ENCODE data around the gene SLC6A9.

The SLC6A9 gene

GRCh38 chr1:44019466-44019948 lies 11.8 kb downstream of the SLC6A9 start:
- no peak for TF ChIP-seq ARNT (IDR thresholded peaks at IDR 0.05)
- no peak for TF ChIP-seq FOXK2 (IDR thresholded peaks at IDR 0.05)
- no peak for TF ChIP-seq CTBP1 (IDR thresholded peaks at IDR 0.05; ENCODE audit: borderline replicate concordance)
- TF ChIP-seq ZNF384 (IDR thresholded peaks at IDR 0.05) = no peak
- TF ChIP-seq HDGF (IDR thresholded peaks at IDR 0.05; ENCODE audit: borderline replicate concordance) = no peak
- no peak for TF ChIP-seq LEF1 (IDR thresholded peaks at IDR 0.05; ENCODE audit: borderline replicate concordance)
- TF ChIP-seq SUZ12 (IDR thresholded peaks at IDR 0.05) = no peak
- no peak for TF ChIP-seq NFRKB (IDR thresholded peaks at IDR 0.05)
- TF ChIP-seq TARDBP (IDR thresholded peaks at IDR 0.05) = no peak
- no peak for TF ChIP-seq BHLHE40 (IDR thresholded peaks at IDR 0.05; ENCODE audit: borderline replicate concordance)
- no peak for TF ChIP-seq PKNOX1 (IDR thresholded peaks at IDR 0.05)
- TF ChIP-seq SP1 (IDR thresholded peaks at IDR 0.05) = no peak
- no peak for TF ChIP-seq FOXA1 (IDR thresholded peaks at IDR 0.05)
- no peak for TF ChIP-seq ELF4 (IDR thresholded peaks at IDR 0.05)
- DNase-seq (ENCODE audit: extremely low spot score) = no peak
- CTCF ChIA-PET = interaction anchor here (0.8 kb wide), 1 partner anchor 17 kb away, joined by 5 read pairs; no protein-coding TSS in a partner anchor
- POLR2A ChIA-PET = interaction anchor here (2.4 kb wide), 1 partner anchor 11 kb away, joined by 11 read pairs; the partner anchor contains the start of gene SLC6A9

- no peak for TF ChIP-seq FOXA1 (IDR thresholded peaks at IDR 0.05)
- TF ChIP-seq ARNT (IDR thresholded peaks at IDR 0.05) = no peak
- POLR2A ChIA-PET = interaction anchor here (0.7 to 0.9 kb wide), 2 partner anchors 13 to 44 kb away, joined by 3 read pairs; no protein-coding TSS in a partner anchor
- CTCF ChIA-PET = interaction anchor here (0.6 to 2.8 kb wide), 2 partner anchors 11 to 28 kb away, joined by 3 to 7 read pairs; no protein-coding TSS in a partner anchor
- DNase-seq (ENCODE audit: extremely low spot score) = no peak
Observed at GRCh38 chr1:44016890-44017400, 14.3 kb downstream of the SLC6A9 start.

DNA sequence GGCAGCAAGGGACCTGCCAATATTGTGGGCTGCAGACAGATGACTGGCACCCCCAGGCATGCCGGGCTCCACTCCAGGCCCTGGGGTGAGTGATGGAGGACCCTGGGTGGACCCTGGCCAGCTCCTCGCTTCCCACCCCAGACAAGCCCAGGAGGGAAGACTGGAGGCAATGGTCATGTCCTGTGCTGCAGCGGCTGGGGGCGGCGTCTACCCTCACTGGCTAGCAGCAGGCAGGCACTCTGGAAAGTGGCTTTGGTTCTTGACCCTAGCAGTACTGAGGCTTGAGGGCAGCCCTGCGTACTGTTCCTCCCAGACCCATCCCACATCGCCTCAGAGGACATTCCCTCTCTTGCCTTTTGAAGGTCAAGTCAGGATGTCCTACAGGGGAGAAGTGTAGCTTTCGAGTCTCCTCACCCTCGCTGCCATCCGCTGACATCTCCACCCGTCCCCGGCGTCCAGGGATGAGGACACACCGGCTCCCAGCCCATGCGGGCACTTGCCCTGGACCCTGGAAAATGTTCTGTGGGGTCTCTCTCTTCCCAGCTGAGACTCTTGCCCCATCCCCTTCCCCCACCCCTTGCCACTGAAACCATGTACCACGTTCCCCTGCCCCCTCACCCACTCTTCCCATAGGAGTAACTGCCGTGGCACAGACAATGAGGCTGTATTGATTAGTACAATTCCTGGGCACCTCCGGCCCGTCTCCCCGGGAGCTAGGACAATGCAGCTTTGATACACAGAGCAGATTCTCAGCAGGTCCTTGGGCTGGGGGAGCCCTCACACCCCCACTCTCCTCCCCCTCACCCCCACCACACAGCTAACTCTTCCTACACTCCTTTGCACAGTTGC lies 15.0 kb downstream of the SLC6A9 start:
- ChIA-PET CTCF (interaction anchor here (0.6 to 2.8 kb wide), 3 partner anchors 10 to 27 kb away, joined by 3 to 8 read pairs (median 7); no protein-coding TSS in a partner anchor), POLR2A (interaction anchor here (0.7 to 0.9 kb wide), 2 partner anchors 14 to 43 kb away, joined by 3 read pairs; no protein-coding TSS in a partner anchor)
- TF ChIP-seq CTBP1 (IDR thresholded peaks at IDR 0.05; ENCODE audit: borderline replicate concordance) = no peak
- no peak for TF ChIP-seq FOXA1 (IDR thresholded peaks at IDR 0.05)
- no peak for TF ChIP-seq SUZ12 (IDR thresholded peaks at IDR 0.05)
- TF ChIP-seq TARDBP (IDR thresholded peaks at IDR 0.05) = no peak
- TF ChIP-seq ZNF384 (IDR thresholded peaks at IDR 0.05) = no peak
- no peak for TF ChIP-seq NFRKB (IDR thresholded peaks at IDR 0.05)
- no peak for TF ChIP-seq LEF1 (IDR thresholded peaks at IDR 0.05; ENCODE audit: borderline replicate concordance)
- TF ChIP-seq BHLHE40 (IDR thresholded peaks at IDR 0.05; ENCODE audit: borderline replicate concordance) = no peak
- no peak for TF ChIP-seq FOXM1 (IDR thresholded peaks at IDR 0.05; ENCODE audit: borderline replicate concordance)
- no peak for TF ChIP-seq HDGF (IDR thresholded peaks at IDR 0.05; ENCODE audit: borderline replicate concordance)
- TF ChIP-seq SP1 (IDR thresholded peaks at IDR 0.05) = no peak
- TF ChIP-seq ARNT (IDR thresholded peaks at IDR 0.05) = no peak
- TF ChIP-seq FOXK2 (IDR thresholded peaks at IDR 0.05) = no peak
- no peak for TF ChIP-seq PKNOX1 (IDR thresholded peaks at IDR 0.05)
- no peak for TF ChIP-seq ELF4 (IDR thresholded peaks at IDR 0.05)
- TF ChIP-seq L3MBTL2 (conservative IDR thresholded peaks at IDR 0.05) = no peak
- DNase-seq (ENCODE audit: extremely low spot score) = no peak

DNA sequence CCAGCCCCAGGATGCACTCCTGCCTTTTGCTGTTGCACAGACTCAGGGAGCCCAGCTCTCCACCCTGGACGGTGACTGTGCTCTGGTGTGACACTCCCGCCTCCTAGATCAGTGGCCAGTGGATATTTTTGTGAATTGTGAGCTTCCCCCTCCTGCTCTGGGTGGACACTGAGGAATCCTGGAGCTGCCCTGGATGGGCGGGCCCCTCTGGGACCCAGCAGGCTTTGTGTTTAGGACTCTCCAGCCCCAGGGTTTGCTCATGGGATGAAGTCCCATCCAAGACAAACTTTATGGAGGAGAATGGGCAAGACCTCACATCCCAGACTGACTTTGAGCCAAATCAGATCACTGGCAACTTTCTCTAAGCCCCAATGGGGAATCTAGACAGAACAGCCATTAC lies 16.1 kb downstream of the SLC6A9 start:
- ChIA-PET POLR2A (interaction anchor here (0.7 to 1.3 kb wide), 2 partner anchors 9 to 21 kb away, joined by 3 read pairs; no protein-coding TSS in a partner anchor), CTCF (interaction anchor here (1.7 kb wide), 2 partner anchors 10 to 20 kb away, joined by 5 to 8 read pairs; no protein-coding TSS in a partner anchor)
- TF ChIP-seq FOXK2 (IDR thresholded peaks at IDR 0.05) (no peak), L3MBTL2 (conservative IDR thresholded peaks at IDR 0.05) (no peak), NFRKB (IDR thresholded peaks at IDR 0.05) (no peak), FOXA1 (IDR thresholded peaks at IDR 0.05) (no peak), ZNF384 (IDR thresholded peaks at IDR 0.05) (no peak), LEF1 (IDR thresholded peaks at IDR 0.05; ENCODE audit: borderline replicate concordance) (no peak), ARNT (IDR thresholded peaks at IDR 0.05) (no peak), SUZ12 (IDR thresholded peaks at IDR 0.05) (no peak), SP1 (IDR thresholded peaks at IDR 0.05) (no peak), ELF4 (IDR thresholded peaks at IDR 0.05) (no peak), FOXM1 (IDR thresholded peaks at IDR 0.05; ENCODE audit: borderline replicate concordance) (no peak), CTBP1 (IDR thresholded peaks at IDR 0.05; ENCODE audit: borderline replicate concordance) (no peak), TARDBP (IDR thresholded peaks at IDR 0.05) (no peak), PKNOX1 (IDR thresholded peaks at IDR 0.05) (no peak), BHLHE40 (IDR thresholded peaks at IDR 0.05; ENCODE audit: borderline replicate concordance) (no peak), HDGF (IDR thresholded peaks at IDR 0.05; ENCODE audit: borderline replicate concordance) (no peak)
- DNase-seq (ENCODE audit: extremely low spot score) = no peak

GRCh38 chr1:44014365-44015104 lies 16.7 kb downstream of the SLC6A9 start:
- POLR2A ChIA-PET = interaction anchor here (0.7 to 1.3 kb wide), 3 partner anchors 8 to 22 kb away, joined by 3 to 4 read pairs (median 3); partner anchors contain the start of gene SLC6A9
- CTCF ChIA-PET = interaction anchor here (0.6 to 1.7 kb wide), 3 partner anchors 9 to 54 kb away, joined by 3 to 8 read pairs (median 5); no protein-coding TSS in a partner anchor
- no peak for TF ChIP-seq PKNOX1 (IDR thresholded peaks at IDR 0.05)
- no peak for TF ChIP-seq ELF4 (IDR thresholded peaks at IDR 0.05)
- no peak for TF ChIP-seq FOXM1 (IDR thresholded peaks at IDR 0.05; ENCODE audit: borderline replicate concordance)
- no peak for TF ChIP-seq FOXK2 (IDR thresholded peaks at IDR 0.05)
- no peak for TF ChIP-seq LEF1 (IDR thresholded peaks at IDR 0.05; ENCODE audit: borderline replicate concordance)
- no peak for TF ChIP-seq BHLHE40 (IDR thresholded peaks at IDR 0.05; ENCODE audit: borderline replicate concordance)
- TF ChIP-seq CTBP1 (IDR thresholded peaks at IDR 0.05; ENCODE audit: borderline replicate concordance) = no peak
- TF ChIP-seq TARDBP (IDR thresholded peaks at IDR 0.05) = no peak
- TF ChIP-seq SP1 (IDR thresholded peaks at IDR 0.05) = no peak
- no peak for TF ChIP-seq SUZ12 (IDR thresholded peaks at IDR 0.05)
- no peak for TF ChIP-seq HDGF (IDR thresholded peaks at IDR 0.05; ENCODE audit: borderline replicate concordance)
- TF ChIP-seq FOXA1 (IDR thresholded peaks at IDR 0.05) = no peak
- TF ChIP-seq L3MBTL2 (conservative IDR thresholded peaks at IDR 0.05) = no peak
- TF ChIP-seq ZNF384 (IDR thresholded peaks at IDR 0.05) = no peak
- TF ChIP-seq ARNT (IDR thresholded peaks at IDR 0.05) = no peak
- DNase-seq (ENCODE audit: extremely low spot score) = no peak
